Measurements from ENCODE around the gene FAM25G.

The FAM25G gene

DNA sequence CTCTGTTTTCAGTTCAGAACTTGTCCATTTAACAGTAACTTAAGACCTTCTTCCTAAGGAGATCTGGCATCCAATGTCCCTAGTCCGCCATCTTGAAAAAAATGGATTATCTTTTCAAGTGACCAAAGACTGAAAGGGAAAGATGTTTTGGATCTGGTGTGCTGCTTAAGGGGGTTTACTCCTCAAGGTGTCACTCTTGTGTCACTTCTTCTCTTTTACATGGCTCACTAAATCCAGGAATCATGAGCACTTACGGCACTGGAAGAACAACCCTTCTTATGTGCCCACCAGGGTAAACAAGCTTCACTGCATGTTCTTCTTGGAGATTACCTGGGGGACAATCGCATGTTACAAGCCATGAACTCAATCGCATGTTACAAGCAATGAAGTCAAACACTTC, 51.3 kb downstream of the FAM25G start:
- TF ChIP-seq, protein P1, sequence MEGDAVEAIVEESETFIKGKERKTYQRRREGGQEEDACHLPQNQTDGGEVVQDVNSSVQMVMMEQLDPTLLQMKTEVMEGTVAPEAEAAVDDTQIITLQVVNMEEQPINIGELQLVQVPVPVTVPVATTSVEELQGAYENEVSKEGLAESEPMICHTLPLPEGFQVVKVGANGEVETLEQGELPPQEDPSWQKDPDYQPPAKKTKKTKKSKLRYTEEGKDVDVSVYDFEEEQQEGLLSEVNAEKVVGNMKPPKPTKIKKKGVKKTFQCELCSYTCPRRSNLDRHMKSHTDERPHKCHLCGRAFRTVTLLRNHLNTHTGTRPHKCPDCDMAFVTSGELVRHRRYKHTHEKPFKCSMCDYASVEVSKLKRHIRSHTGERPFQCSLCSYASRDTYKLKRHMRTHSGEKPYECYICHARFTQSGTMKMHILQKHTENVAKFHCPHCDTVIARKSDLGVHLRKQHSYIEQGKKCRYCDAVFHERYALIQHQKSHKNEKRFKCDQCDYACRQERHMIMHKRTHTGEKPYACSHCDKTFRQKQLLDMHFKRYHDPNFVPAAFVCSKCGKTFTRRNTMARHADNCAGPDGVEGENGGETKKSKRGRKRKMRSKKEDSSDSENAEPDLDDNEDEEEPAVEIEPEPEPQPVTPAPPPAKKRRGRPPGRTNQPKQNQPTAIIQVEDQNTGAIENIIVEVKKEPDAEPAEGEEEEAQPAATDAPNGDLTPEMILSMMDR (IDR thresholded peaks at IDR 0.05; ENCODE audit: low read depth, low read length), result peak; percentile 42; the same call in 1 of the 2 replicates
- H3K4me3 ChIP-seq (ENCODE audit: low read depth, low read length), result no peak overlapping the region
- DNase-seq, result no peak
- no peaks in the 10 kb centered on the region for H3K27me3 ChIP-seq (ENCODE audit: insufficient read depth, low read depth, severe bottlenecking)
- H3K36me3 ChIP-seq, result no peaks in the 10 kb centered on the region
- peaks cover 1% of the 10 kb centered on the region for H3K9me3 ChIP-seq (ENCODE audit: severe bottlenecking)
- H3K27ac ChIP-seq, result no peak overlapping the region

DNA sequence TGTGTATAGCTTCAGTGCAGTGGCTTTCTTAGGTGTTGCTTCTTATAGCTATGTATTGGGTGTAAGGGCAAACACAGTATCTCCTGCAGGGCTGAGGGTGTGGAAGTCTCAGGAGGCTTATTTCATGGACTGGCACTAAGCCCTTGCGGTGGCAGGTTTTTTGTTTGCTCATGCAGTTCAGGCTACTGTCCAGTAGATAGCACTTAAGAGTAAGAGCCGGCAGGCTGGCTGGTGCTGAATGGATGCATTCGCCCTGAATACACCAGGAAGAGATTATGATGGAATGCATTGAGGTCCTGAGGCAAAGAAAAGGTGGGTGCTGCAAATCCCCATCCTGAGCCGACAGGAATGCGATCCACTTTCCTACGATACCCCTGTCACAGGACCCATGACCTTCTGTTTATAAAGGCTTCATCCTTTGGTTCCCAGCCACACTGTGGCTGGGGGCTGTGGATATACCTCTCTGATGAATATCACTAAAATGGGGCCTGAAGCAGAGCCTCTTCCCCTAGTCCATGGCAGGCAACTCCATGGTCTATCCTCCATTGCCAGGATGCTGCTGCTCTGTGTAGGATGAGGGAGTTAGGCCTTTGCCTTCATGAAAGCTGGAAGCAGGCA, 52.5 kb downstream of the FAM25G start:
- DNase-seq, result peak; percentile 76
- Histone ChIP-seq H3K9me3 (ENCODE audit: severe bottlenecking) (peaks cover 4% of the 10 kb centered on the region), H3K27me3 (ENCODE audit: insufficient read depth, low read depth, severe bottlenecking) (no peaks in the 10 kb centered on the region), H3K36me3 (no peaks in the 10 kb centered on the region), H3K27ac (no peak overlapping the region), H3K4me3 (ENCODE audit: low read depth, low read length) (no peak overlapping the region)
- TF ChIP-seq, protein P1 (IDR thresholded peaks at IDR 0.05; ENCODE audit: low read depth, low read length), result peak; percentile 76

Data from WERI-Rb-1 (cell line).